Activated effector memory CD4-positive, alpha-beta T cell treated with anti-CD3 and anti-CD28 coated beads, Interleukin-2, amount 50 U/mL, for 16 hours (primary cell): Measurements from ENCODE around the gene PRR18.
A peak's percentile ranks its signal among the peaks of the same experiment; 100 is the strongest.

Source experiments
- DNase-seq: peaks from one replicate; pipeline ENCODE4 v3.0.0-alpha.2; 2020

The PRR18 gene

GRCh38 chr6:166333172-166333995 lies 25.2 kb upstream of the PRR18 start:
- no peak for DNase-seq

- no peak for DNase-seq
Observed at GRCh38 chr6:166331503-166332415, 23.6 kb upstream of the PRR18 start.

- no peak for DNase-seq
Observed at GRCh38 chr6:166330612-166331011, 22.4 kb upstream of the PRR18 start.

- no peak for DNase-seq
Observed at GRCh38 chr6:166325383-166326042, 17.3 kb upstream of the PRR18 start.

GRCh38 chr6:166323395-166323794 lies 15.2 kb upstream of the PRR18 start:
- DNase-seq, result no peak

GRCh38 chr6:166318649-166319600 lies 10.7 kb upstream of the PRR18 start:
- DNase-seq, result no peak

- no peak for DNase-seq
Observed at GRCh38 chr6:166318227-166318626, 10.0 kb upstream of the PRR18 start.

GRCh38 chr6:166317261-166318212 lies 9.3 kb upstream of the PRR18 start:
- no peak for DNase-seq

- no peak for DNase-seq
Observed at GRCh38 chr6:166315436-166315835, 7.2 kb upstream of the PRR18 start.

- DNase-seq, result no peak
Observed at GRCh38 chr6:166314454-166314853, 6.3 kb upstream of the PRR18 start.

GRCh38 chr6:166313255-166314070 lies 5.3 kb upstream of the PRR18 start:
- DNase-seq, result peak; percentile 71

- DNase-seq, result no peak
Observed at GRCh38 chr6:166312832-166313231, 4.6 kb upstream of the PRR18 start.

- DNase-seq, result no peak
Observed at GRCh38 chr6:166310634-166311033, 2.4 kb upstream of the PRR18 start.

- no peak for DNase-seq
Observed at GRCh38 chr6:166309977-166310376, 1.8 kb upstream of the PRR18 start.

GRCh38 chr6:166308769-166309589 lies 787 bp upstream of the PRR18 start:
- DNase-seq, result no peak

- no peak for DNase-seq
Observed at GRCh38 chr6:166307082-166308032, 835 bp downstream of the PRR18 start.

GRCh38 chr6:166306378-166307081 lies 1.7 kb downstream of the PRR18 start:
- no peak for DNase-seq
